NOMO-1 treated with DMSO at 0.1 percent for 48 hours (cell line): ENCODE measurements around the gene SMIM7.
"Not testable (repeated sequence)": the region's sequence is repeated elsewhere in the genome, so short reads cannot be mapped to it uniquely, and the experiment has no call there.

Source experiments
- DNase-seq: peaks from one replicate; lab custom pipeline; 2025; ENCODE audit not compliant: unreplicated experiment; lab: John Stamatoyannopoulos, UW

SMIM7 gene

GRCh38 chr19:16659832-16660708 lies at the start of gene SMIM7:
SMIM7 (minus strand) TSS chr19:16660144; CDS start chr19:16660110, 34 bp downstream.
- DNase-seq = peak; percentile 97

DNA sequence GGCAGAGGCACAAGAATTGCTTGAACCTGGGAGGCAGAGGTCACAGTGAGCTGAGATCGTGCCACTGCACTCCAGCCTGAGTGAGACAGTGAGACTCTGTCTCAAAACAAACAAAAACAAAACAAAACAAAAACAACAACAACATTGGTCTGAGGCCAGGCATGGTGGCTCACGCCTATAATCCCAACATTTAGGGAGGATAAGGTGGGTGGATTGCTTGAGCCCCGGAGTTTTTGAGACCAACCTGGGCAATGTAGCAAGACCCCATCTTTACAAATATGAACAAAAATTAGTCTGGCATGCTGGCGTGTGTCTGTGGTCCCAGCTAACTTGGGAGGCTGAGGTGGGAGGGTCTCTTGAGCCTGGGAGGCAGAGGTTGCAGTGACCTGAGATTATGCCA lies 43.7 kb upstream of the SMIM7 start:
- DNase-seq = no peak

DNA sequence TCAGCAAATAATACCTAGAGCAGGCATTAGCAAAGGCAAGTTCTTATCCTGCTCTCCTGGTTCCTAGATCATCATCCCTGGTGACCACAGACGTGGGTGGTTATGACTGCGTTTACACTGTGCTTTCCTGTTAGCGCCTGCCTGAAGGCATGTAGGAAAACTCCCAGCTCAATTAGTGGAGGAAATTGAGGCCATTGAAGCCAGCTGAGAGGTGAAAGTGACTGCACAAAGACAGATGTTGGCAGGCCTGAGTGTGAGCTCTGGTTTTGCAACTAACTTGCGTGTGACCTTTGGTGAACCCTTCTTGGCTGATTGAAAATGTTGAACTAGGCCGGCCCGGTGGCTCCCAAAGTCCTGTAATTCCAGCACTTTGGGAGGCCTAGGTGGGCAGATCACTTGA lies 42.2 kb upstream of the SMIM7 start:
- DNase-seq = no peak

DNA sequence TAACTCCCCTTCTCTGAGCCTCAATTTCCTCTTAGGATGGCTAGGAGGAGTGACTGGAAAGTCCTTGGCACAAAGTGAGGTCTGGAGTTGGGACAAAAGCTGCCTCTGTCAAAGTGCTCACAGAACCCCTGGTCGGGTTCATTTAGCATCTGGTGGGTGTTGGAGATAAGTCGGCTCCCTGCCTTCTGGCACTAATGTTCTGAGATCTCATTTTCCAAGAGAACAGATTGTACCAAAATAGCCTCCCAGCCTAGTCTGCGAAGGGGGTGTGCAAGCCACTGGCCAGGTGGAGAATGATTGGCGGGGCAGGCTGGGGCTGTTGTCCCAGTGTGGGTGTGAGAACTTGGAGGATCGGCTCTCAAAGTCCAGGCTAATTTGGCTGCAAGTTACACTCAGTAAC lies 39.0 kb upstream of the SMIM7 start:
- no peak for DNase-seq

DNA sequence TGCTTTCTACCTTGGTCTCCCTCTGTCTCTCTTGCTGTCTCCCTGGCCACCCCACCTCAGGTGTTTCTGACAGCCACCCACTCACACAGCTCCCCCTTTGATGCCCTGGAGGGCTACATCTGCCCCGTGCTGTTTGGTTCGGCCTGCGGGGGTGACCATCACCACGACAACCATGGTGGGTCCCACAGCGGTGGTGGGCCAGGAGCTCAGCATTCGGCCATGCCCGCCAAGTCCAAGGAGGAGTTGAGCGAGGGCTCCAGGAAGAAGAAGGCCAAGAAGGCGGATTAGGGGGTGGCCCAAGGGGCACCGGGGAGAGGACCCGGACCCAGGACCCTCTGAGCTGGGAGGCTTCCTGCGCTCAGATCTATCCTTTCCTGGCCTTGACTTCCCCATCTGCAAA lies 28.1 kb upstream of the SMIM7 start:
- no peak for DNase-seq

- DNase-seq = no peak
Observed at GRCh38 chr19:16684216-16684615, 24.3 kb upstream of the SMIM7 start.

- DNase-seq = no peak
Observed at GRCh38 chr19:16682539-16682938, 22.6 kb upstream of the SMIM7 start.

DNA sequence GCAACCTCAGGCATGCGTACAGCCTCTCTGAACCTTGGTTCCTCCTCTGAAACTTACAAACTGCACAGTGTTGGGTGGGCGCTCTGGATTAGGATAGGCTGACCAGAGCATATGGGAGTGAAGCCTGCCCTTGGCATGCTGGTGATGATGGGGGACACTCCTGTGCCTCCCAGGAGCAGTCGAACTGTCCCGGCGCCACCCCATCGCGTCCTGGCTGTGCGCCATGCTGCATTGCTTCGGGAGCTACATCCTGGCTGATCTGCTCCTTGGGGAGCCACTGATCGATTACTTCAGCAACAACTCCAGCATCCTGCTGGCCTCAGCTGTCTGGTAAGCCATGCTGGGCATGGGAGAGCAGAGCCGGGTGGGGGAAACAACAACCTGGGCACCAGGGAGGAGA lies 19.9 kb upstream of the SMIM7 start:
- DNase-seq = no peak

- DNase-seq = no peak
Observed at GRCh38 chr19:16678498-16678897, 18.6 kb upstream of the SMIM7 start.

DNA sequence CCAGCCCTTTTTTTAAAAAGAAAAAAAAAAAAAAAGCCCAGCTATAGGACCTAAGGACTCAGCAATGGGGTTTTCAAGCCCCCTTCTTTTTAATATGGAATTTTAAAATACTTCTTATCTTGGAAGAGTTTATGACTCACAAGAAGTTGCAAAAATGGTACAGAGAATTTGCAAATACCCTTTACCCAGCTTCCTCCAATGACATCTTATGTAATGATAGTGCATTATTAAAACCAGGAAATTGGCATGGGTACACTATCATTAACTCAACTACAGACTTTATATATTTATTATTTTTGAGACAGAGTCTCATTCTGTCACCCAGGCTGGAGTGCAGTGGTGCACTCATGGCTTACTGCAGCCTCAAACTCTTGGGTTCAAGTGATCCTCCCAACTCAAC lies 17.1 kb upstream of the SMIM7 start:
- DNase-seq = peak; percentile 28

DNA sequence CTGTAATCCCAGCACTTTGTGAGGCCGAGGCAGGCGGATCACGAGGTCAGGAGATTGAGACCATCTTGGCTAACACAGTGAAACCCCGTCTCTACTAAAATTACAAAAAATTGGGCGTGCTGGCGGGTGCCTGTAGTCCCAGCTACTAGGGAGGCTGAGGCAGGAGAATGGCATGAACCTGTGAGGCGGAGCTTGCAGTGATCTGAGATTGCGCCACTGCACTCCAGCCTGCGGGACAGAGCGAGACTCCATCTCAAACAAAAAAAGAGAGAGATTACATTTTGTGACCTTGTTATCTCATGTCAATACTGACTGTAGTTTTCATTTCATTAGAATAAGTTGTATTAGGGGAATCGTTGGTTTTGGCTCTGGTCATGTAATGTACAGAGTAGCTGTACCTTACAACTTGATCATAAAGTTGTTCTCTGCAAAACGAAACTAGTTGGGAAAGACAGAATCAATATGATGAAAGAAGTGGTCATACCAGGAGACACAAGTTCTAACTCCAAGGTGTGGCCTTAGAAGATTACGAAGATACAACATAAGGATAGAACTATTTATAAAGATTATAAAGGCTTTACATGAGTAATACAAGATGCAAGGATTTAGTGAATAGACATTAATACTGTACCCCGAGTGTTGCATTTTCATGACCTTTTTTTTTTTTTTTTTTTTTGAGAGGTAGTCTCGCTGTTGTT lies 16.3 kb upstream of the SMIM7 start:
- DNase-seq = peak; percentile 51

GRCh38 chr19:16673839-16674238 lies 13.9 kb upstream of the SMIM7 start:
- not testable (repeated sequence) for DNase-seq

DNA sequence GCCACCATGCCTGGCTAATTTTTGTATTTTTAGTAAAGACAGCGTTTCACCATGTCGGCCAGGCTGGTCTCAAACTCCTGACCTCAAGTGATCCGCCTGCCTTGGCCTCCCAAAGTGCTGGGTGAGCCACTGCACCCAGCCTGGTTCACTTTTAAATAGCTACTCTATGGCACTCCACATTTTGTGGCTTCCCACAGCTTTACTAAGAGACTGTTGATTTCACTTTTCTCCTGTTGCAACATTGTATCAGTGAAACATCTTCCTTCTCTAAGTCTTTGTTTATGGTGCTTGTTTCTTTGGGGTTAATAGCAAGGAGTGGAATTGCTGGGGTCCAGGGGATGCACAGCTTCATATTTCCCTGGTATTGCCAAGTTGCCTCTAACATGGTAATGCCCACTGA lies 13.3 kb upstream of the SMIM7 start:
- DNase-seq = peak; percentile 52

GRCh38 chr19:16671652-16672274 lies 11.8 kb upstream of the SMIM7 start:
- DNase-seq = no peak

GRCh38 chr19:16670291-16670690 lies 10.3 kb upstream of the SMIM7 start:
- DNase-seq = no peak

- not testable (repeated sequence) for DNase-seq
Observed at GRCh38 chr19:16668702-16669101, 8.8 kb upstream of the SMIM7 start.

DNA sequence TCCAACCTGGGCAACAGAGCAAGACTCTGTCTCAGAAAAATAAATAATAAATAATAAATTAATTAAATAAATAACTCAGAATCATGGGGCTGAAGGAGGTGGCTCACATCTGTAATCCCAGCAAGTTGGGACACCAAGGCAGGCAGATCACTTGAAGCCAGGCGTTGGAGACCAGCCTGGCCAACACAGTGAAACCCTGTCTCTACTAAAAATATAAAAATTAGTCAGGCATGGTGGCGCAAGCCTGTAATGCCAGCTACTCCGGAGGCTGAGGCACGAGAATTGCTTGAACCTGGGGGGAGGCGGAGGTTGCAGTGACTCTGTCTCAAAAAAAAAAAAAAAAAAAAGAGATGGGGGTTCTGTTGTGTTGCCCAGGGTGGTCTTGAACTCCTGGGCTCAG lies 8.2 kb upstream of the SMIM7 start:
- no peak for DNase-seq

GRCh38 chr19:16661480-16662034 lies 1.6 kb upstream of the SMIM7 start:
- DNase-seq = no peak

- peak; percentile 9 for DNase-seq
Observed at GRCh38 chr19:16660763-16661479, 977 bp upstream of the SMIM7 start, which contains the start of gene TMEM38A. TMEM38A (plus strand) TSS chr19:16661139; CDS start chr19:16661218, 79 bp downstream.

DNA sequence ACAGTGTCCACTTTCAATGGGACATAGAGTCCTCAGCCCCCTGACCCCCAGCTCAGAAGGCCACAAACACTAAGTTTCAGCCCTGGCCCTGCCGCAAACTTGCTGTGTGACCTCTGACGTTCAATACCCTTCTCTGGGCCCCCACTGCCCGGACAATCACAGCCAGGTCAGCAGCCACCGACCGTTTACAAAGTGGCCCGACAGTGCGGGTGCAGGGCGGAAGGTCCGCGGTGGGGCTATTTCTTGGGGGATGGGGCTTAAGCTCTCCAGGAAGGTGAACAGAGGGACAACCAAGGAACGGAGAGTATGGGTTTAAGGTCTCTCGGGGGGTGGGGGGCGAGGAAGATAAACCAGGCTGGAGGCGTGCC lies 496 bp downstream of the SMIM7 start:
- no peak for DNase-seq

DNA sequence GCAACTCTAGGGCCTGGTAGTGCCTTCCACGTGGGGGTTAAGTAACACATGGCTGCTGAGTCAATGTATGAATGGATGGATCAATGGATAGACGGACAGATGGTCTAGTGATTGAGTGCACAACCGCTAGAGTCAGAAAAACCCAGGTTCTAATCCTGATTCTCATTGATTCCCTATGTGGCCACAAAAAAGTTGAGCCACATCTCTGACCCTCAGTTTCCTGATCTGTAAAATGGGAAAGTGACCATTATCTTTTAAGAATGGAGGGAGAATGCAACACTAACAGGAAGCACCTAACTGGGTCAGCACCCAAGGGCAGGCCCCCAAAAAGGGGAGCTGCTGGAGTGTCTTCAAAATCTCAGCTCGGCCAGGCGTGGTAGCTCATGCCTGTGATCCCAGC lies 2.6 kb downstream of the SMIM7 start:
- no peak for DNase-seq
